SJSA1 (cell line): ENCODE data around the gene ZBTB16. TPM values are rescaled to one million over a fixed set of nuclear protein-coding genes. Genes with fewer than 3 reads are reported as not detected.

Source experiments
- DNase-seq, 2 experiments: peaks; one replicate each; pipeline ENCODE4 v3.0.0-alpha.2; 2015 to 2020; ENCODE audit warnings: low spot score in 2 of 2, low read depth in 1 of 2
- H3K27ac ChIP-seq: fragments of 250-450 bp; sonication (Bioruptor Pico); 2 replicates; pipeline ENCODE4 v1.5.1; 2020; ENCODE audit warnings: mild to moderate bottlenecking, moderate library complexity
- H3K27me3 ChIP-seq: fragments of 250-450 bp; sonication (Bioruptor Pico); replicated peaks from 2 replicates; pipeline ENCODE4 v1.5.1; 2020; ENCODE audit warnings: mild to moderate bottlenecking, moderate library complexity
- H3K36me3 ChIP-seq: fragments of 250-450 bp; sonication (Bioruptor Pico); 2 replicates; pipeline ENCODE4 v1.5.1; 2020; ENCODE audit warnings: mild to moderate bottlenecking
- H3K4me1 ChIP-seq: fragments of 250-450 bp; sonication (Bioruptor Pico); replicated peaks from 2 replicates; pipeline ENCODE4 v1.6.1; 2021; ENCODE audit warnings: mild to moderate bottlenecking
- H3K4me3 ChIP-seq: fragments of 250-450 bp; sonication (Bioruptor Pico); 2 replicates; pipeline ENCODE4 v1.5.1; 2020; ENCODE audit warnings: mild to moderate bottlenecking
- H3K9me3 ChIP-seq: fragments of 250-450 bp; sonication (Bioruptor Pico); replicated peaks from 2 replicates; pipeline ENCODE4 v1.5.1; 2020; ENCODE audit warnings: mild to moderate bottlenecking
- total RNA-seq: library from RNA; depleted of rRNA; stranded (reverse); fragments of >200 nt; shearing (Covaris generic); gene quantifications from 2 replicates; pipeline ENCODE4 v1.2.3, GENCODE V29; 2014

Gene ZBTB16
- total RNA-seq, 1 experiment from 2014 or later = not detected

DNA sequence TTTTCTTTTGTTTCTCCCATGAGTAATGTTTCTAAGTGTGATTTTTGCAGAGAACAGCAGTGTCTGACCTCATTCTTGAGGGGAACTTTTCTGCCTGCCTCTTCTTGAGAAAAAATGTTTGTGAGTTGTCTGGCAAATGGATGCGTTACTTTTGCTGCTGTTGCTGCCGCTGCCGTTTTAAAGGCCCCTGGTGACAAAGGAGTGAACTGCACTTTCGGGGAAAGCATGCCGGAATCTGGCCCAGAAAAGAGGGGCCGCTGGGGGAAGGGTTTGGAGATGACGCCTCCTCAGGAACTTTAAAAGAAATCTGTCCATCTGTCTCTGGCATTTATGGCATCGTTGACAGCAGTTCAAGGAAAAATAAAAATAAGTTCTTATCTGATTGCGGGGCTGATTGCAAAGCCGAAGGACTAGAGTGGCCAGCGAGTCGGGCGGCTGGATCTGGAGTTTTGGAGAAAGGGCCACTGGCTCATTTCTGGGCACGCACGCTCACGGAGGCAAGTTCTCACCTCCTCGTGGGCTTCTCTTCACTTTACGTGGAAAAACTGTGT lies 16.5 kb downstream of the ZBTB16 start:
- 0 out of 2 replicates have a peak, but pooled peaks cover 3% of the 10 kb centered on the region for H3K27me3 ChIP-seq
- no peak overlapping the region for H3K4me3 ChIP-seq
- no peaks in the 10 kb centered on the region for H3K9me3 ChIP-seq
- H3K4me1 ChIP-seq = no peaks in the 10 kb centered on the region
- no peaks in the 10 kb centered on the region for H3K36me3 ChIP-seq
- DNase-seq = no peak
- no peak overlapping the region for H3K27ac ChIP-seq

GRCh38 chr11:114076921-114077331 lies 17.4 kb downstream of the ZBTB16 start:
- Histone ChIP-seq H3K27me3 (0 out of 2 replicates have a peak, but pooled peaks cover 3% of the 10 kb centered on the region), H3K36me3 (no peaks in the 10 kb centered on the region), H3K27ac (no peak overlapping the region), H3K9me3 (no peaks in the 10 kb centered on the region), H3K4me1 (no peaks in the 10 kb centered on the region), H3K4me3 (no peak overlapping the region)
- no peak for DNase-seq

DNA sequence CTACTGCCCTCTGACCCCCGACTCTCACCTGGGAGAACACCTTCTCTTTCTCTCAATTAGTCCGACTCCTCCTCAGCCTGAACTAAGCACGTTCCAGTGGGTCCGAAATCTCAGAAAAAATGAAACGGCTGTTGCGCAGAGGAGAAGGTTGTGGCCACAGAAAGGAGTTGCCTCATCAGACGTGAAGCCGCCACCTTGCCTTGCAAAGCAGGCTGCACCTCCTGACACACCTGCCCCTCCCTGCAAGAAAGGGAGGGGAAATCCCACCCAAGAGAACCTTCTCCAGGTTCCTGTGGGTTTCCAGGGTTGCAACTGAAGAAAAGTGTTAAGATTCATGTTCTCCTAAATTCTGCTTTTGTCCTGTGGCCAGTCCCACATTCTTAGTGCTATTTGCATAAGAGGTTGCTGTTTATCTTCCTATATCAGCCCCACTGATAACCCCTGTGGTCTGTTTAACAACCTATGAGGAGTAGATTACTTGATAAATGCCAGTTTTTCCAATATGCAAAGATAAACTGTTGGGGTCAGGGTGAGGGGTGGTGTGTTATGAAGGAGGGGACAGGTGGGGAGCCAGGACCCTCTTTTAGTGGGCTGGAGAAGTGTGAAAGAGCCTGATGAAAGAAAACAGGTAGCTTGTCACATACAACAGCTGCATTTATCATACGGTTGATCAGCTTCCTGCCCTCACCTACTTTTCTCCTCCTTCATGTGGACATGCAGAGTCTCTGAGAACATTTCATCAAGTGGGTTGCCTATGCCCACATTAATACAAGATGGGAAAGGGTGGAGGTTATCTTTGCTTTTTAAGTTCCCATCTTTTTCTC lies 18.2 kb downstream of the ZBTB16 start:
- Histone ChIP-seq H3K4me3 (no peak overlapping the region), H3K27me3 (0 out of 2 replicates have a peak, but pooled peaks cover 3% of the 10 kb centered on the region), H3K9me3 (no peaks in the 10 kb centered on the region), H3K36me3 (no peaks in the 10 kb centered on the region), H3K4me1 (no peaks in the 10 kb centered on the region), H3K27ac (no peak overlapping the region)
- no peak for DNase-seq

DNA sequence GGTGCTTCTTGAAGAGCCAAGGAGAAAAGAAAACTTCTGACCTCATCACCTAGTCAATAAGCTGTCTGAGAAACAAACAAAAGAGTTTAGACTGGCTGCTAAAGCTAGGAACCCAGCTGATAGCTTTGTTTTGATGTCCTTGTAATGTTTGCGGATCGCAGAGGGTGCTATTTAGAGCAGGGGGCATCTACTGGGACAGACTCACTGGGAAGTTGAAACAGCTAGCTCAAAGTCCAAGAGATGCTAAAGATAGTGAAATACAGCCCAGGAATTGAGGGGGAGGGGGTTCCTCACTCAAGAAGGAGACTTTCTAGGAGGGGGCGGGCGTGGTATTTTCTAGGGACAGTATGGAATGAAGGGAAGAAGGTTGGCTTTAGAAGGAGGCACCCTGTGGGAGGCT lies 18.9 kb downstream of the ZBTB16 start:
- H3K9me3 ChIP-seq = no peaks in the 10 kb centered on the region
- no peak for DNase-seq
- no peaks in the 10 kb centered on the region for H3K4me1 ChIP-seq
- H3K27me3 ChIP-seq = 0 out of 2 replicates have a peak, but pooled peaks cover 8% of the 10 kb centered on the region
- no peaks in the 10 kb centered on the region for H3K36me3 ChIP-seq
- no peak overlapping the region for H3K4me3 ChIP-seq
- H3K27ac ChIP-seq = no peak overlapping the region

DNA sequence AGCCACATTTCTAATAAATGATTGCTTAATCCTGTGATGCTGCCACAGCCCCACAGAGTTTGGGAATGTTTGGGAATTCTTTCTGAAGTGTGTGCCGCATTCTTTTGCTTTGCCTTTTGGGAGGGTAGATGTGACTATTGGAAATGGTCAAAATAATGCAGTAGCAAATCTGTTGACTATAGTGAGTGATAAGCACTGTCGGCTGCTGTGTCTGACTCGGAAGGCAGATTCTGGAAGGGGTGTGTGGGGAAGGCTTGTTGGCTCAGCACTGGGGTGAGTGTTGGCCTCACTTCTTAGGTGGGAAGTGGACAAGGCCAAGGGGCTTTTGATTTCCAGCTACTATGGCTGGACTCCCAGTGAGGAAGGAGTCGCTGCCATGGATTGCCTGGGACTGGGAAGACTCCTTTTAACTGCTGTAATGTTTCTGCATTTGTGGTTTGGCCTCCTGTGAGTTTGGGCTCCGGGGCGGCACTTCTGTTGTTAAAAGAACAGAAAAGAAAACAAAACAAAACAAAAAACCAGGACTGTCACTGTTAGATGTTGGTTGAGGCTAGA lies 20.1 kb downstream of the ZBTB16 start:
- H3K9me3 ChIP-seq = no peaks in the 10 kb centered on the region
- 0 out of 2 replicates have a peak, but pooled peaks cover 8% of the 10 kb centered on the region for H3K27me3 ChIP-seq
- no peaks in the 10 kb centered on the region for H3K36me3 ChIP-seq
- no peak overlapping the region for H3K4me3 ChIP-seq
- no peak overlapping the region for H3K27ac ChIP-seq
- no peaks in the 10 kb centered on the region for H3K4me1 ChIP-seq
- no peak for DNase-seq

DNA sequence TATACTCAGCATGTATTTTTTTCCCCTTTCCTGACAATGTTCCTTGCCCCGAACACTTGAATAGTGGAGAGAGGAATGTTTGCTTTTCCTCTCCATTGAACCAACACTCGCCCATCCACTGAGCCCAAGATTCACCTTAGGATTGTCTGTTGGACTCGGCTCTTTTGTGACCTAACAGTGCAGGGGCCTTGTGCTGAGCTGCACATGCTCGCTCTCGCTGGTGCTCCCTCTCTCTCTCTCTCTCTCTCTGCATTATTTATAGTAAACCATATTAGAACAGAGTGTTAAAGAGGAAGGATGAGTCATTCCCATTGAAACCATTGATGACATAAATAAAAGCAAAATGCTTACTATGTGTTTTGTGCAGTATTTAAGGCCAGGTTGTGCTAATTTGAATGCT lies 20.7 kb downstream of the ZBTB16 start:
- Histone ChIP-seq H3K36me3 (no peaks in the 10 kb centered on the region), H3K4me3 (no peak overlapping the region), H3K27ac (no peak overlapping the region), H3K9me3 (no peaks in the 10 kb centered on the region), H3K27me3 (0 out of 2 replicates have a peak, but pooled peaks cover 8% of the 10 kb centered on the region), H3K4me1 (no peaks in the 10 kb centered on the region)
- no peak for DNase-seq

DNA sequence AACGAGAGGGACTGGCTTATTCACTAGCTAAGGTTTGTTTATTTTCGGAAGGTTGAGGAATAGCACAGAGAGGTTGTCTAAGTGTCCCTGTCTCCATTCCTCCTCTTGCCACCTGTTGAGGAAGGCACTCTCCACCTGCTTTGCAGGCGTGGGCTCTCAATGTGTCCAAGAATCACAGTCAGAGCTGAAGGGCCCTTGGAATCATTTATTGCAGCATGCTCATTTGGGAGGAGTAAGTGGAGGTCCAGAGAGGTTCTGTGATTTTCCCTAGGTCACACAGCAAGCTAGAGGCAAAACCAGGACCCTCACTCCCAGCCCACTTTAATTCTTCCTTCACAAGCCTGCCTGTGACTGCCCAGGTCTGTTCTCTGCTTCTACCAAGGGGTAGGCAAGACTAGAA lies 21.3 kb downstream of the ZBTB16 start:
- Histone ChIP-seq H3K27ac (no peak overlapping the region), H3K4me1 (no peaks in the 10 kb centered on the region), H3K36me3 (no peaks in the 10 kb centered on the region), H3K9me3 (no peaks in the 10 kb centered on the region), H3K4me3 (no peak overlapping the region), H3K27me3 (0 out of 2 replicates have a peak, but pooled peaks cover 5% of the 10 kb centered on the region)
- DNase-seq = no peak

- no peak for DNase-seq
Observed at GRCh38 chr11:114081641-114082414, 22.3 kb downstream of the ZBTB16 start.

DNA sequence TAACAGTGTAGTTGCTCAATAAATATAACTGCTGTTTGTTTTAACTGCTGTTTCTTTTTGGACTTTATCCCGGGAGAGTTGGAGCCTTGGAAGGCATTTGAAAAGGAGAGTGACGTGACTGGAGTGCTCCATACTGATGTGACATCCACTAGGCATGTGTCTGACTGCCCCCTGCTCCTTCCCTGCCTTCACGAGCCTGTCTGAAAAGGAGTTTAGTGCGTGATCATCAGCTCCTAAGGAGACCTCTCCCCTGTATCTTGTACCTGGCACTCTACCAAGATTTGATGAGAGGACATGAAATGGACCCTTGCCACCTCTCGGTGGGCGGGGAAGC lies 22.9 kb downstream of the ZBTB16 start:
- H3K9me3 ChIP-seq = no peaks in the 10 kb centered on the region
- H3K27ac ChIP-seq = no peak overlapping the region

More at GRCh38 chr11:114081641-114082414, 22.3 kb downstream of the ZBTB16 start:
- Histone ChIP-seq H3K4me1 (no peaks in the 10 kb centered on the region), H3K36me3 (no peaks in the 10 kb centered on the region), H3K27ac (no peak overlapping the region), H3K27me3 (0 out of 2 replicates have a peak, but pooled peaks cover 5% of the 10 kb centered on the region), H3K4me3 (no peak overlapping the region), H3K9me3 (no peaks in the 10 kb centered on the region)

GRCh38 chr11:114082767-114083181 lies 23.3 kb downstream of the ZBTB16 start:
- H3K27me3 ChIP-seq = 0 out of 2 replicates have a peak, but pooled peaks cover 5% of the 10 kb centered on the region
- H3K9me3 ChIP-seq = no peaks in the 10 kb centered on the region
- no peak overlapping the region for H3K27ac ChIP-seq
- H3K4me1 ChIP-seq = no peaks in the 10 kb centered on the region
- DNase-seq = no peak
- H3K36me3 ChIP-seq = no peaks in the 10 kb centered on the region
- no peak overlapping the region for H3K4me3 ChIP-seq

More for the DNA sequence above, 22.9 kb downstream of the ZBTB16 start:
- no peaks in the 10 kb centered on the region for H3K4me1 ChIP-seq
- no peak for DNase-seq
- H3K36me3 ChIP-seq = no peaks in the 10 kb centered on the region
- H3K27me3 ChIP-seq = 0 out of 2 replicates have a peak, but pooled peaks cover 5% of the 10 kb centered on the region
- no peak overlapping the region for H3K4me3 ChIP-seq

GRCh38 chr11:114083391-114084252 lies 24.1 kb downstream of the ZBTB16 start:
- no peak for DNase-seq
- no peaks in the 10 kb centered on the region for H3K36me3 ChIP-seq

GRCh38 chr11:114084414-114084813 lies 24.9 kb downstream of the ZBTB16 start:
- Histone ChIP-seq H3K27me3 (0 out of 2 replicates have a peak, but pooled peaks cover 5% of the 10 kb centered on the region), H3K9me3 (no peaks in the 10 kb centered on the region), H3K27ac (no peak overlapping the region), H3K36me3 (no peaks in the 10 kb centered on the region), H3K4me3 (no peak overlapping the region), H3K4me1 (no peaks in the 10 kb centered on the region)
- DNase-seq = no peak

More at GRCh38 chr11:114083391-114084252, 24.1 kb downstream of the ZBTB16 start:
- Histone ChIP-seq H3K27me3 (0 out of 2 replicates have a peak, but pooled peaks cover 5% of the 10 kb centered on the region), H3K9me3 (no peaks in the 10 kb centered on the region), H3K4me3 (no peak overlapping the region), H3K4me1 (no peaks in the 10 kb centered on the region), H3K27ac (no peak overlapping the region)
